ENCODE results near the gene CD109.
"Not testable (repeated sequence)": the region's sequence is repeated elsewhere in the genome, so short reads cannot be mapped to it uniquely, and the experiment has no call there.

CD109 gene

GRCh38 chr6:73665686-73666319 lies 30.2 kb upstream of the CD109 start:
- Histone ChIP-seq H3K4me3 (ENCODE audit: insufficient read depth, low read depth, low read length) (no peak overlapping the region), H3K27me3 (ENCODE audit: control insufficient read depth, insufficient read depth, low read length, poor library complexity, severe bottlenecking) (peaks cover 6% of the 10 kb centered on the region), H3K4me1 (ENCODE audit: control insufficient read depth, insufficient read depth, low read length) (no peaks in the 10 kb centered on the region), H3K36me3 (ENCODE audit: control insufficient read depth, insufficient read depth, low read length) (no peaks in the 10 kb centered on the region), H3K27ac (ENCODE audit: insufficient read depth, low read depth, low read length, poor library complexity, severe bottlenecking) (no peak overlapping the region), H3K9me3 (ENCODE audit: control insufficient read depth, low read length) (no peaks in the 10 kb centered on the region)
- WGBS, 2 experiments = 75 to 82% methylated on average over 2 of the region's 3 CpGs

- no peaks in the 10 kb centered on the region for H3K36me3 ChIP-seq (ENCODE audit: control insufficient read depth, insufficient read depth, low read length)
- H3K4me3 ChIP-seq (ENCODE audit: insufficient read depth, low read depth, low read length) = no peak overlapping the region
- whole genome bisulfite sequencing, 2 experiments = 93% methylated on average over 2 of the region's 2 CpGs; no CpG with 5 or more reads in 1 of the 2 experiments
- peaks cover 6% of the 10 kb centered on the region for H3K27me3 ChIP-seq (ENCODE audit: control insufficient read depth, insufficient read depth, low read length, poor library complexity, severe bottlenecking)
- H3K9me3 ChIP-seq (ENCODE audit: control insufficient read depth, low read length) = no peaks in the 10 kb centered on the region
- no peaks in the 10 kb centered on the region for H3K4me1 ChIP-seq (ENCODE audit: control insufficient read depth, insufficient read depth, low read length)
- H3K27ac ChIP-seq (ENCODE audit: insufficient read depth, low read depth, low read length, poor library complexity, severe bottlenecking) = no peak overlapping the region
Measured at GRCh38 chr6:73666393-73666792, 29.6 kb upstream of the CD109 start.

DNA sequence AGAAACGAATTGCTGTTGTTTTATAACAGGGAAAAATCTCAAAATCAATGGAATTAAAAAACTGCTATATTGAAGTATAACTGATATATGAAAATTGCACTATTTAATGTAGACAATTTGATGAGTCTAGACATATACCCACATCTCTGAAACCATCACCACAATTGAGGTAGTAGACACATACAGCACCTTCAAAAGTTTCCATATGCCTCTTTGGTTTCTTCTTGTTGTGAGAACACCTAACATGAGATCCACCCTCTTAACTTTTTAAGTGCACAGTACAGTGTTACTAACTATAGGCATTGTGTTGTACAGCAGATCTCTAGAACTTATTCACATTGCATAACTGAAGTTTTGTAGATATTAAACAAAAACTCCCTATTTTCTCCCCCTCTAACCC lies 28.2 kb upstream of the CD109 start:
- no peaks in the 10 kb centered on the region for H3K9me3 ChIP-seq (ENCODE audit: control insufficient read depth, low read length)
- H3K36me3 ChIP-seq (ENCODE audit: control insufficient read depth, insufficient read depth, low read length) = no peaks in the 10 kb centered on the region
- peaks cover 6% of the 10 kb centered on the region for H3K27me3 ChIP-seq (ENCODE audit: control insufficient read depth, insufficient read depth, low read length, poor library complexity, severe bottlenecking)
- H3K4me3 ChIP-seq (ENCODE audit: insufficient read depth, low read depth, low read length) = no peak overlapping the region
- WGBS, 2 experiments = 20% methylated on average over 1 of the region's 1 CpG; no CpG with 5 or more reads in 1 of the 2 experiments
- no peak overlapping the region for H3K27ac ChIP-seq (ENCODE audit: insufficient read depth, low read depth, low read length, poor library complexity, severe bottlenecking)
- H3K4me1 ChIP-seq (ENCODE audit: control insufficient read depth, insufficient read depth, low read length) = no peaks in the 10 kb centered on the region

- Histone ChIP-seq H3K27ac (ENCODE audit: insufficient read depth, low read depth, low read length, poor library complexity, severe bottlenecking) (no peak overlapping the region), H3K9me3 (ENCODE audit: control insufficient read depth, low read length) (no peaks in the 10 kb centered on the region), H3K27me3 (ENCODE audit: control insufficient read depth, insufficient read depth, low read length, poor library complexity, severe bottlenecking) (peaks cover 6% of the 10 kb centered on the region), H3K4me3 (ENCODE audit: insufficient read depth, low read depth, low read length) (no peak overlapping the region), H3K4me1 (ENCODE audit: control insufficient read depth, insufficient read depth, low read length) (no peaks in the 10 kb centered on the region), H3K36me3 (ENCODE audit: control insufficient read depth, insufficient read depth, low read length) (no peaks in the 10 kb centered on the region)
- WGBS, 2 experiments = no CpG with 5 or more reads among the region's 1 CpG
Measured at GRCh38 chr6:73669005-73669404, 27.0 kb upstream of the CD109 start.

DNA sequence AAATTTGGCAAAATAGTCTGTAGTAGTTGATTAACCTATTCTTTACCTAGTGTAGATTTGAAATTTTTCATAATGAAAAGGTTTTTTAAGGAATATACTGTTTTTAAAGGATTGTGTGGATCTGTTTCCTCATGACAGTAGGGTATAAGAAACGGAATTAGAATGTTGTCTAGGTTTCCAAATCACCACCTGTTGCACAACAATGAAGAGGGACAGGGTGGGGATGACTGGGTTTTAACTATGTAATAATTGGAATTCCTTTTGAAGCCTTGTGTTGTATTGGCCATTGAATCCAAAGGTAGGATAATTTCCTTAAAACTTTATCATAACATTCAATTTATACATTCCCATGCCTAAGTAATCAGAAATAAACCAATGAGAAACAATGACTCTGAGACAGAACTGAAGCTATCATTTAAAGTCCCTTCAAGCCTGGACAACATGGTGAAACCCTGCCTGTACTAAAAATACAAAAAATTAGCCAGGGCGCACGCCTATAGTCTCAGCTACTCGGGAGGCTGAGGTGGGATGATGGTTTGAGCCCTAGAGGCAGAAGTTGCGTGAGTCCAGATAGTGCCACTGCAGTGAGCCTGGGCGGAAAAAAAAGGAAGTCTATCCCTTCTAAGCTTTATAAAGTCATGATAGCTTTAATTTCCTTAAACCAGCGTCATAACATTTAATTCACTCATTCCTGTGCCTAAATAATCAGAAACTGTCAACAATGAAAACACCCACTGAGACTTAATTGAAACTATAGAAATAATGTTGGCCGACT lies 23.9 kb upstream of the CD109 start:
- Histone ChIP-seq H3K9me3 (ENCODE audit: control insufficient read depth, low read length) (no peaks in the 10 kb centered on the region), H3K4me3 (ENCODE audit: insufficient read depth, low read depth, low read length) (no peak overlapping the region), H3K27me3 (ENCODE audit: control insufficient read depth, insufficient read depth, low read length, poor library complexity, severe bottlenecking) (no peaks in the 10 kb centered on the region), H3K4me1 (ENCODE audit: control insufficient read depth, insufficient read depth, low read length) (no peaks in the 10 kb centered on the region), H3K27ac (ENCODE audit: insufficient read depth, low read depth, low read length, poor library complexity, severe bottlenecking) (no peak overlapping the region), H3K36me3 (ENCODE audit: control insufficient read depth, insufficient read depth, low read length) (no peaks in the 10 kb centered on the region)
- 92 to 94% methylated on average over 7 to 8 of the region's 8 CpGs for WGBS, 2 experiments

DNA sequence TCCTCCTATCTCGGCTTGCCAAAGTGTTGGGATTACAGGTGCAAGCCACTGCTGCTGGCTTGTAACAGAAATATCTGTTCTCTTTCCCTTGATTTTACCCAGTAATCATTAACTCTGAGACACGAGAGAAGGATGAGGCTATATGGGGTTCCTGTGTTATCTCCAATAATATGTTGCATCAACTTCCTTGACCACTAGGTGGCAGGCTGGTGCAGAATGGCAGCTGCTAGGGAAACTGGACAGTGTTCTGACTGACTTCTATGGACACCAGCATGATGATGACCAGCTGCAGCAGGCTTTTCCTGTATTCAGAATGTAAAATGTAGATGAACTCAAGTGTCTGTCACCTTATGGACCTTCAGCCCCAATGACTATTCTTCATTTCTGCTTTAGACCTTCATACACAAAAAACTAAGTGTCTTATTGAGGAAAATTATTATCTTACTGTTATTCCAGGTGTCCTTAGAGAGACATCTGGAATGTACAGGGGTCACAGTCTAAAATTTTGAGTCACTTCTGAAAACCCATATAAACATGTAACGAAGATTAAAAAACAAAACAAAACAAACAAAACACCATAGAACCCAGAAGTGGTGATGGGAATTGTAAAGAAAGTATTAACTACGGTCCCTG lies 20.4 kb upstream of the CD109 start:
- WGBS, 2 experiments = 43 to 62% methylated on average over 2 to 4 of the region's 4 CpGs
- no peaks in the 10 kb centered on the region for H3K36me3 ChIP-seq (ENCODE audit: control insufficient read depth, insufficient read depth, low read length)
- H3K27me3 ChIP-seq (ENCODE audit: control insufficient read depth, insufficient read depth, low read length, poor library complexity, severe bottlenecking) = no peaks in the 10 kb centered on the region
- no peak overlapping the region for H3K4me3 ChIP-seq (ENCODE audit: insufficient read depth, low read depth, low read length)
- H3K27ac ChIP-seq (ENCODE audit: insufficient read depth, low read depth, low read length, poor library complexity, severe bottlenecking) = no peak overlapping the region
- no peaks in the 10 kb centered on the region for H3K9me3 ChIP-seq (ENCODE audit: control insufficient read depth, low read length)
- H3K4me1 ChIP-seq (ENCODE audit: control insufficient read depth, insufficient read depth, low read length) = no peaks in the 10 kb centered on the region

GRCh38 chr6:73679009-73679408 lies 17.0 kb upstream of the CD109 start:
- WGBS, 2 experiments = 90 to 94% methylated on average over 2 to 3 of the region's 3 CpGs
- Histone ChIP-seq H3K27me3 (ENCODE audit: control insufficient read depth, insufficient read depth, low read length, poor library complexity, severe bottlenecking) (no peaks in the 10 kb centered on the region), H3K4me3 (ENCODE audit: insufficient read depth, low read depth, low read length) (no peak overlapping the region), H3K9me3 (ENCODE audit: control insufficient read depth, low read length) (no peaks in the 10 kb centered on the region), H3K27ac (ENCODE audit: insufficient read depth, low read depth, low read length, poor library complexity, severe bottlenecking) (no peak overlapping the region), H3K36me3 (ENCODE audit: control insufficient read depth, insufficient read depth, low read length) (no peaks in the 10 kb centered on the region), H3K4me1 (ENCODE audit: control insufficient read depth, insufficient read depth, low read length) (no peaks in the 10 kb centered on the region)

GRCh38 chr6:73679846-73680245 lies 16.2 kb upstream of the CD109 start:
- WGBS, 2 experiments = 92 to 94% methylated on average over 4 to 5 of the region's 5 CpGs
- not testable (repeated sequence) for H3K27me3 ChIP-seq (ENCODE audit: control insufficient read depth, insufficient read depth, low read length, poor library complexity, severe bottlenecking); H3K9me3 ChIP-seq (ENCODE audit: control insufficient read depth, low read length); H3K36me3 ChIP-seq (ENCODE audit: control insufficient read depth, insufficient read depth, low read length); H3K27ac ChIP-seq (ENCODE audit: insufficient read depth, low read depth, low read length, poor library complexity, severe bottlenecking); H3K4me3 ChIP-seq (ENCODE audit: insufficient read depth, low read depth, low read length); H3K4me1 ChIP-seq (ENCODE audit: control insufficient read depth, insufficient read depth, low read length)

DNA sequence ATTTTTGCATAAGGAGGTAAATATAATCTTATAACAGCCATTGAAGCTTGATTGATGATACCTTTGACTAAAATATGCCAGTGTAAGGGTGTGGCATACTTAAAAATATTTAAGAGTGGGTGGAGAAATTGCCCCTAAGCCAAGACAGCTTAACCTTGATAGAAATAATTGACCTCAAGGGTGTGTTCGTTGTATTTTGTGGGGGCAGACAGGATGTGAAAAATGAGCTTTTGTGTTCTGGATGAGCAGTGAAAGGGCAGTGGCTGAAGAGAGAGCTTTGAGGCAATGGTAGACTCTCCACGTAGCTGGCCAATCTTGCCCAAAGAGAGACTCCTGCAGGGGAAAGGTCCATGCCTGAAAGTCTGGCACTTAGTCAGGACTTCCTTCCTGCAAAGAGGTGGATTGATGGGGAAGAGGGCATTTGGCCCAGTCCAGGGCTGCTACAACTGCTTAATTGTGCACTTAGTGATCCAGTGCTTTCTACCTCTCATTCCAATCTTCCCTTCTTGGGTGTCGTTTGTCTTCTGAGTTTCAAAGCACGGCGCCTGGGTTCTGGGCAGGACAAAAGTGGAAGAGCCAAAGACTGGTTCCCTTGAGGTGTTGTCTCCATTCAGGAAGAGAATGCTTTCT lies 15.6 kb upstream of the CD109 start:
- no peaks in the 10 kb centered on the region for H3K9me3 ChIP-seq (ENCODE audit: control insufficient read depth, low read length)
- 90 to 92% methylated on average over 5 of the region's 5 CpGs for WGBS, 2 experiments
- no peak overlapping the region for H3K27ac ChIP-seq (ENCODE audit: insufficient read depth, low read depth, low read length, poor library complexity, severe bottlenecking)

DNA sequence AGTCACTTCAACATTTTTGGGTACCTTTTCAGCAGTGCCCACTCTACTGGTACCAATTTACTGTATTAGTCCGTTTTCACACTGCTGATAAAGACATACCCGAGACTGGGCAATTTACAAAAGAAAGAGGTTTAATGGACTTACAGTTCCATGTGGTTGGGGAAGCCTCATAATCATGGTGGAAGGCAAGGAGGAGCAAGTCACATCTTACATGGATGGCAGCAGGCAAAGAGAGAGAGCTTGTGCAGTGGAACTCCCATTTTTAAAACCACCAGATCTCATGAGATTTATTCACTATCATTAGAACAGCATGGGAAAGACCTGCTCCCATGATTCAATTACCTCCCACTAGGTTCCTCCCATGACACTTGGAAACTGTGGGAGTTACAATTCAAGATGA lies 12.4 kb upstream of the CD109 start:
- not testable (repeated sequence) for H3K27me3 ChIP-seq (ENCODE audit: control insufficient read depth, insufficient read depth, low read length, poor library complexity, severe bottlenecking); H3K9me3 ChIP-seq (ENCODE audit: control insufficient read depth, low read length); H3K4me3 ChIP-seq (ENCODE audit: insufficient read depth, low read depth, low read length); H3K4me1 ChIP-seq (ENCODE audit: control insufficient read depth, insufficient read depth, low read length); H3K36me3 ChIP-seq (ENCODE audit: control insufficient read depth, insufficient read depth, low read length); H3K27ac ChIP-seq (ENCODE audit: insufficient read depth, low read depth, low read length, poor library complexity, severe bottlenecking)
- WGBS, 2 experiments = 71 to 92% methylated on average over 2 of the region's 2 CpGs

More for the DNA sequence above, 15.6 kb upstream of the CD109 start:
- Histone ChIP-seq H3K4me1 (ENCODE audit: control insufficient read depth, insufficient read depth, low read length) (no peaks in the 10 kb centered on the region), H3K36me3 (ENCODE audit: control insufficient read depth, insufficient read depth, low read length) (no peaks in the 10 kb centered on the region), H3K27me3 (ENCODE audit: control insufficient read depth, insufficient read depth, low read length, poor library complexity, severe bottlenecking) (no peaks in the 10 kb centered on the region), H3K4me3 (ENCODE audit: insufficient read depth, low read depth, low read length) (no peak overlapping the region)

Data from ectodermal cell (in vitro differentiated cells).